DMS 273 (cell line): ENCODE results near the gene NCLN.
"Not testable (repeated sequence)": the region's sequence is repeated elsewhere in the genome, so short reads cannot be mapped to it uniquely, and the experiment has no call there.

Experiments used
- DNase-seq: peaks from one replicate; lab custom pipeline; 2025; ENCODE audit not compliant: unreplicated experiment; lab: John Stamatoyannopoulos, UW

The NCLN gene

GRCh38 chr19:3222709-3223108, 37.0 kb downstream of the NCLN start:
- no peak for DNase-seq

GRCh38 chr19:3224346-3225168, 38.8 kb downstream of the NCLN start, which contains the start of gene CELF5:
Gene CELF5 (plus strand): TSS chr19:3224661. CDS start chr19:3224740, 79 bp downstream.
- peak; percentile 88 for DNase-seq

- no peak for DNase-seq
These were observed 39.4 kb downstream of the NCLN start for GRCh38 chr19:3225169-3225485.

GRCh38 chr19:3225677-3226093, 40.0 kb downstream of the NCLN start:
- no peak for DNase-seq

GRCh38 chr19:3227054-3227626, 41.4 kb downstream of the NCLN start:
- DNase-seq: no peak

GRCh38 chr19:3229346-3229743, 43.6 kb downstream of the NCLN start:
- DNase-seq: no peak

GRCh38 chr19:3229888-3230496, 44.3 kb downstream of the NCLN start:
- no peak for DNase-seq

- no peak for DNase-seq
These were observed 45.6 kb downstream of the NCLN start for GRCh38 chr19:3231288-3231687.

GRCh38 chr19:3233116-3233515, 47.4 kb downstream of the NCLN start:
- DNase-seq: no peak

GRCh38 chr19:3233831-3234230, 48.1 kb downstream of the NCLN start:
- no peak for DNase-seq

- DNase-seq: peak; percentile 38
These were observed 49.1 kb downstream of the NCLN start for GRCh38 chr19:3234800-3235199.

- not testable (repeated sequence) for DNase-seq
These were observed 49.9 kb downstream of the NCLN start for GRCh38 chr19:3235604-3236003.

GRCh38 chr19:3236272-3236671, 50.5 kb downstream of the NCLN start:
- no peak for DNase-seq

- no peak for DNase-seq
These were observed 52.4 kb downstream of the NCLN start for GRCh38 chr19:3238066-3238561.

GRCh38 chr19:3239367-3239766, 53.6 kb downstream of the NCLN start:
- DNase-seq: no peak

GRCh38 chr19:3243819-3244700, 58.3 kb downstream of the NCLN start:
- DNase-seq: peak; percentile 71

GRCh38 chr19:3245050-3245449, 59.3 kb downstream of the NCLN start:
- DNase-seq: no peak

- DNase-seq: no peak
These were observed 63.1 kb downstream of the NCLN start for GRCh38 chr19:3248728-3249326.

- peak; percentile 58 for DNase-seq
These were observed 63.7 kb downstream of the NCLN start for GRCh38 chr19:3249408-3249807.

GRCh38 chr19:3250675-3251074, 64.9 kb downstream of the NCLN start:
- DNase-seq: peak; percentile 73

GRCh38 chr19:3251229-3251628, 65.5 kb downstream of the NCLN start:
- DNase-seq: no peak
